Endothelial cell of umbilical vein (primary cell): ENCODE data around the gene PID1. TPM values are rescaled to one million over a fixed set of nuclear protein-coding genes. Genes with fewer than 3 reads are reported as not detected.

Source experiments
- BruUV-seq: library from RNA; stranded (reverse); fragments of 400-500 nt; replicated peaks from 2 replicates; lab custom pipeline; 2021; lab: Mats Ljungman, UMichigan
- CTCF ChIA-PET: fragments of 300-600, 350-600 bp; sonication (Branson Sonifier 250); formaldehyde crosslinking; loops from one replicate; lab custom pipeline; 2021; ENCODE audit warnings: antibody characterized with exemption, inconsistent platforms; lab: Charles Lee
- POLR2A ChIA-PET: fragments of 300-600, 350-600 bp; sonication (Branson Sonifier 250); formaldehyde crosslinking; loops from one replicate; lab custom pipeline; 2021; ENCODE audit warnings: antibody characterized with exemption, inconsistent platforms; lab: Charles Lee
- DNase-seq: peaks from one replicate; pipeline ENCODE4 v3.0.0-alpha.2; 2011; ENCODE audit warnings: low read depth, low spot score
- FAIRE-seq: peaks from 2 replicates; lab custom pipeline; 2011; peaks lifted over from hg19 to GRCh38; lab: Jason Lieb, UNC
- H2AFZ ChIP-seq: 2 replicates; pipeline ENCODE4 v1.6.0; 2012; ENCODE audit warnings: low read depth, low read length, control low read depth, inconsistent platforms
- H3K27ac ChIP-seq: 2 replicates; pipeline ENCODE4 v1.5.1; 2011; ENCODE audit warnings: low read depth, mild to moderate bottlenecking, control low read depth, low read length, moderate library complexity; ENCODE audit not compliant: insufficient read depth
- H3K27me3 ChIP-seq, 2 experiments: 2 replicates each; pipeline versions ENCODE4 v1.6.0 to v1.6.1; 2011; ENCODE audit warnings: low read length in 2 of 2, mixed read lengths in 1 of 2; ENCODE audit not compliant: control insufficient read depth in 2 of 2, insufficient read depth in 2 of 2
- H3K36me3 ChIP-seq, 2 experiments: 2 replicates in 1 of 2; 3 replicates in 1 of 2; pipeline ENCODE4 v1.5.1; 2011; ENCODE audit warnings: low read length in 2 of 2, mild to moderate bottlenecking in 1 of 2, moderate library complexity in 1 of 2; ENCODE audit not compliant: control insufficient read depth in 2 of 2, insufficient read depth in 2 of 2; ENCODE audit errors: extremely low read depth in 1 of 2
- H3K4me1 ChIP-seq: 3 replicates; pipeline ENCODE4 v1.5.1; 2011; ENCODE audit warnings: mild to moderate bottlenecking, low read length; ENCODE audit not compliant: control insufficient read depth, insufficient read depth; ENCODE audit errors: extremely low read depth
- H3K4me2 ChIP-seq: 2 replicates; pipeline ENCODE4 v1.6.1; 2011; ENCODE audit warnings: low read length, control low read depth, mixed read lengths; ENCODE audit not compliant: insufficient read depth
- H3K4me3 ChIP-seq, 3 experiments: fragments of 200-600 bp in 1 of 3; sonication (generic), shearing (Covaris generic) in 1 of 3; replicated peaks in 1 of 3; 2 replicates each; pipeline ENCODE4 v1.5.1; 2011 to 2016; ENCODE audit warnings: control low read depth in 3 of 3, low read length in 3 of 3, mild to moderate bottlenecking in 2 of 3, inconsistent platforms in 1 of 3, low read depth in 1 of 3, moderate library complexity in 1 of 3; ENCODE audit not compliant: insufficient read depth in 1 of 3
- H3K79me2 ChIP-seq: 2 replicates; pipeline ENCODE4 v1.6.0; 2012; ENCODE audit warnings: low read length, inconsistent platforms; ENCODE audit not compliant: control insufficient read depth, insufficient read depth
- H3K9ac ChIP-seq: replicated peaks from 2 replicates; pipeline ENCODE3; 2011; ENCODE audit warnings: low read length, control low read depth; ENCODE audit not compliant: insufficient read depth; ENCODE audit errors: extremely low read depth
- H3K9me1 ChIP-seq: replicated peaks from 3 replicates; pipeline ENCODE4 v1.6.0; 2011; ENCODE audit warnings: mild to moderate bottlenecking, low read length; ENCODE audit not compliant: control insufficient read depth, insufficient read depth; ENCODE audit errors: extremely low read depth
- H3K9me3 ChIP-seq: replicated peaks from 2 replicates; pipeline ENCODE4 v1.5.1; 2012; ENCODE audit warnings: low read length, inconsistent platforms; ENCODE audit not compliant: control insufficient read depth, insufficient read depth
- H4K20me1 ChIP-seq: replicated peaks from 2 replicates; pipeline ENCODE3; 2011; ENCODE audit warnings: mild to moderate bottlenecking, low read length; ENCODE audit not compliant: control insufficient read depth, insufficient read depth; ENCODE audit errors: extremely low read depth
- CTCF ChIP-seq, 2 donors: IDR thresholded peaks; 1 replicate in 1 of 2; 2 replicates in 1 of 2; pipeline ENCODE4 v1.5.1; 2011; ENCODE audit warnings: low read length in 2 of 2, mild to moderate bottlenecking in 2 of 2, moderate library complexity in 2 of 2, control low read depth in 1 of 2, inconsistent platforms in 1 of 2, low read depth in 1 of 2; ENCODE audit not compliant: insufficient read depth in 1 of 2; ENCODE audit errors: extremely low read depth in 1 of 2
- EZH2 ChIP-seq: IDR thresholded peaks from 2 replicates; pipeline ENCODE4 v1.6.1; 2012; ENCODE audit warnings: borderline replicate concordance, low read depth, mild to moderate bottlenecking, moderate library complexity, low read length, inconsistent platforms; ENCODE audit not compliant: severe bottlenecking
- FOS ChIP-seq: IDR thresholded peaks from 2 replicates; pipeline ENCODE4 v1.6.1; 2011; ENCODE audit warnings: mild to moderate bottlenecking, low read length, moderate library complexity, borderline replicate concordance; ENCODE audit not compliant: insufficient read depth
- GATA2 ChIP-seq: IDR thresholded peaks from 2 replicates; pipeline ENCODE4 v1.7.0; 2011; ENCODE audit warnings: low read depth, mild to moderate bottlenecking, moderate library complexity, mixed read lengths, low read length; ENCODE audit not compliant: insufficient read length, insufficient read depth
- JUN ChIP-seq: IDR thresholded peaks from 2 replicates; pipeline ENCODE4 v1.6.1; 2011; ENCODE audit warnings: borderline replicate concordance, low read depth; ENCODE audit not compliant: insufficient read length, insufficient read depth
- MAX ChIP-seq: IDR thresholded peaks from 2 replicates; pipeline ENCODE4 v1.6.1; 2011; ENCODE audit not compliant: insufficient read depth, insufficient read length
- MYC ChIP-seq: IDR thresholded peaks from one replicate; pipeline ENCODE4 v1.6.1; 2011; ENCODE audit warnings: mild to moderate bottlenecking, low read depth, low read length
- POLR2A ChIP-seq: IDR thresholded peaks from 2 replicates; pipeline ENCODE4 v1.6.1; 2012; ENCODE audit warnings: low read depth, mild to moderate bottlenecking, control low read depth, low read length
- POLR2AphosphoS5 ChIP-seq: IDR thresholded peaks from 2 replicates; pipeline ENCODE4 v1.6.1; 2012; ENCODE audit warnings: low read depth, mild to moderate bottlenecking, control low read depth, low read length, moderate library complexity; ENCODE audit not compliant: insufficient read depth
- dilution Hi-C: fragments of 300-500 bp; cut with MboI; formaldehyde crosslinking; loops from one replicate; pipeline ENCODE4 v1.15.0; 2019; ENCODE audit warnings: low sequenced_read_pairs; ENCODE audit not compliant: extremely low pct_ligation_motif_present
- intact Hi-C: fragments of 100-400 bp; cut with micrococcal nuclease; formaldehyde crosslinking; loops from one replicate; pipeline ENCODE4 v1.10.0; 2022
- polyA plus RNA-seq, 4 experiments: library from polyadenylated mRNA; depleted of rRNA in 3 of 4; stranded (reverse) in 3 of 4; unstranded in 1 of 4; fragments of >200 nt; gene quantifications; 2 replicates each; pipeline versions ENCODE4 v1.2.1 to v1.2.3, GENCODE V29; 2011 to 2012; ENCODE audit warnings: missing spikeins in 1 of 4
- total RNA-seq: library from RNA; stranded (reverse); gene quantifications from 2 replicates; pipeline ENCODE4 v1.2.3, GENCODE V29; 2021

Gene PID1
- total and polyA plus RNA-seq, 2 donors (not counting 3 experiments of a cell fraction or from before 2014, with no cell fraction given), result not detected

DNA sequence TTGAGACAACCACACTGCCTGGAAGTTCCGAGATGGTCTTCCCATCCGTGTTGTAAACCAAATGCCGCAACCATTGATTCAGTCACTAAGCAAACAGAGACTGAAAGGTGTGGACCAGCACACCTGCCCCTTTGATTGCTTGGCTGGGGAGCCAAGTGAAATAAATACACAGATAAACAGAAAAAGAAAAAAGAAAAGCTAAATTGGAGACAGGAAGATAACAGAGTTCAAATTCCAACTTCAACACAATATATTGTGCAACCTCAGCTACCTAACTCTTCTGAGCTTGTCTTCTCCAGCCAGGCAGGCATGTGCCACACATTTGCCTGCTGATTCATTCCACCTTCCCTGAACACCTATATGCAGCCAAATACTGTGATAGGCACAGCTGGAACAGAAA is 110.9 kb downstream of the PID1 start:
- no peak for FAIRE-seq

DNA sequence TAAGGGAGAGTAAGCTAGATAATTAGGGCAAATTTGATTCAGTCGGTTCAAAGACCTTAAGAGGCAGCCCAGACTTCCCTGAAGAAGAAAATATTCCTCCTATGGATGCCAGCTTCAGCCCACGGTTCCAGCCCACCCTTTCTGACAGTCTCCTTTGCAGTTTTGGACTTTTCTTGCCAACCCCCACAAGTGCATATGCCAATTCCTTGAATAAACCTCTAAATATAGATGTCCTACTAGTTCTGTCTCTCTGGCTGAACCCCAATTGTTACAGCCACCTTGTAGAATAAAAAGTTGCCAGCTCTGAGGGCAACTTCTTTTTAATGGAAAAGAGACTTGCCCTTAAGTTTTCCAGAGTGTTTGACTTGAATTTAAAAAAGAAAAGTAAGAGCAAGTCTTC is 111.7 kb downstream of the PID1 start:
- H3K4me2 ChIP-seq, result no peak overlapping the region
- no peak overlapping the region for H3K4me3 ChIP-seq
- no TSS peak for BruUV-seq
- no peak for DNase-seq
- TF ChIP-seq MYC (no peak), CTCF (IDR thresholded peaks at IDR 0.05; ENCODE audit: extremely low read depth in 1 of 2, insufficient read depth in 1 of 2, low read depth in 1 of 2, low read length in 2 of 2) (no peak), EZH2 (no peak), GATA2 (no peak), POLR2A (no peak), POLR2AphosphoS5 (no peak), MAX (no peak), JUN (no peak), FOS (no peak)
- H3K9me1 ChIP-seq, result no peaks in the 10 kb centered on the region
- H3K9me3 ChIP-seq, result peaks cover 3% of the 10 kb centered on the region
- H3K4me1 ChIP-seq, result no peaks in the 10 kb centered on the region
- H3K9ac ChIP-seq, result no peak overlapping the region
- no peaks in the 10 kb centered on the region for H3K79me2 ChIP-seq
- no peaks in the 10 kb centered on the region for H3K36me3 ChIP-seq
- intact Hi-C loops (no loop called here), dilution Hi-C loops (no loop called here)
- no peak overlapping the region for H2AFZ ChIP-seq
- no peaks in the 10 kb centered on the region for H3K27me3 ChIP-seq
- H4K20me1 ChIP-seq, result no peaks in the 10 kb centered on the region
- FAIRE-seq, result no peak
- CTCF ChIA-PET, result no interaction called here
- H3K27ac ChIP-seq, result no peak overlapping the region
- POLR2A ChIA-PET, result no interaction called here

More for the DNA sequence above, 110.9 kb downstream of the PID1 start:
- no peaks in the 10 kb centered on the region for H3K9me1 ChIP-seq
- no peaks in the 10 kb centered on the region for H3K79me2 ChIP-seq
- no peaks in the 10 kb centered on the region for H3K4me1 ChIP-seq
- H3K9me3 ChIP-seq, result peaks cover 3% of the 10 kb centered on the region
- no peak overlapping the region for H3K4me2 ChIP-seq
- no peaks in the 10 kb centered on the region for H3K36me3 ChIP-seq
- no peak overlapping the region for H3K4me3 ChIP-seq
- no peak for DNase-seq
- no peak overlapping the region for H3K27ac ChIP-seq
- no peaks in the 10 kb centered on the region for H4K20me1 ChIP-seq
- BruUV-seq, result no TSS peak
- TF ChIP-seq GATA2, result no peak
- ChIA-PET CTCF (no interaction called here), POLR2A (no interaction called here)
- no peak overlapping the region for H2AFZ ChIP-seq
- no peaks in the 10 kb centered on the region for H3K27me3 ChIP-seq
- H3K9ac ChIP-seq, result no peak overlapping the region
- dilution Hi-C loops (no loop called here), intact Hi-C loops (no loop called here)
